ENCODE data around the gene FSTL3.

DNA sequence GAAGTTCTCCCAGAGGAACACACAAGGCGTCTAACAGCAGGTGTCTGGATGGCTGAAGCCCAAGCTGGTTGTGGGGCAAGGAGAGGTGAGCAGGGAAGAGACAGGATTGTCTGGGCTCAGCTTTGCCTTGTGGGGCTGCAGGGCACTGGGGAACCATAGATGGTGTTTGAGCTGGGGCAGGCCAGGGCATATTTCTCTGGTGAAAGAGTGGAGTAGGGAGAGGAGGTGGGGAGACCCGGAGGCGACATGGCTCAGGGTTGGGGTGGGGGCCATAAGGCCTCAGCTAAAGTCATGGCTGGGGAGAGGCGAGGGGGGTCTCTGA lies 27.1 kb downstream of the FSTL3 start:
- TF ChIP-seq CTCF (IDR thresholded peaks at IDR 0.05 in 4 of 5, conservative IDR thresholded peaks at IDR 0.05 in 1 of 5) (no peak), POLR2A (IDR thresholded peaks at IDR 0.05) (no peak)
